ENCODE data around the gene COASY. TPM values are rescaled to one million over a fixed set of nuclear protein-coding genes. Genes with fewer than 3 reads are reported as not detected.
"Not testable (repeated sequence)": the region's sequence is repeated elsewhere in the genome, so short reads cannot be mapped to it uniquely, and the experiment has no call there.

COASY gene
- polyA plus RNA-seq, 1 donor: 65.6 TPM

GRCh38 chr17:42541041-42541833 lies 20.7 kb upstream of the COASY start:
- Histone ChIP-seq H3K27ac (ENCODE audit: low read length) (peak overlapping the region; percentile 81), H3K9me3 (ENCODE audit: control insufficient read depth, low read depth, low read length) (no peaks in the 10 kb centered on the region), H3K4me1 (ENCODE audit: control insufficient read depth, insufficient read depth, low read length) (peaks cover 23% of the 10 kb centered on the region), H3K27me3 (ENCODE audit: control insufficient read depth, insufficient read depth, low read length) (no peaks in the 10 kb centered on the region), H3K36me3 (ENCODE audit: control insufficient read depth, insufficient read depth, low read length) (peaks cover 43% of the 10 kb centered on the region), H3K4me3 (ENCODE audit: low read length) (no peak overlapping the region)
- WGBS (ENCODE audit: insufficient coverage, low lambda C conversion rate): no CpG with 5 or more reads among the region's 17 CpGs
- DNase-seq: peak in 1 of 2 donors; percentile 60

- no peaks in the 10 kb centered on the region for H3K27me3 ChIP-seq (ENCODE audit: control insufficient read depth, insufficient read depth, low read length)
- WGBS (ENCODE audit: insufficient coverage, low lambda C conversion rate): no CpG with 5 or more reads among the region's 39 CpGs
- H3K4me3 ChIP-seq (ENCODE audit: low read length): no peak overlapping the region
- H3K4me1 ChIP-seq (ENCODE audit: control insufficient read depth, insufficient read depth, low read length): peaks cover 19% of the 10 kb centered on the region
- peaks cover 40% of the 10 kb centered on the region for H3K36me3 ChIP-seq (ENCODE audit: control insufficient read depth, insufficient read depth, low read length)
- H3K9me3 ChIP-seq (ENCODE audit: control insufficient read depth, low read depth, low read length): no peaks in the 10 kb centered on the region
- no peak for DNase-seq
- H3K27ac ChIP-seq (ENCODE audit: low read length): no peak overlapping the region
These were observed 18.5 kb upstream of the COASY start for GRCh38 chr17:42543190-42544079.

- Histone ChIP-seq H3K36me3 (ENCODE audit: control insufficient read depth, insufficient read depth, low read length) (peaks cover 28% of the 10 kb centered on the region), H3K4me1 (ENCODE audit: control insufficient read depth, insufficient read depth, low read length) (peaks cover 26% of the 10 kb centered on the region), H3K4me3 (ENCODE audit: low read length) (no peak overlapping the region), H3K27me3 (ENCODE audit: control insufficient read depth, insufficient read depth, low read length) (peaks cover 5% of the 10 kb centered on the region), H3K27ac (ENCODE audit: low read length) (no peak overlapping the region), H3K9me3 (ENCODE audit: control insufficient read depth, low read depth, low read length) (no peaks in the 10 kb centered on the region)
- 100% methylated on average over 1 of the region's 8 CpGs for WGBS (ENCODE audit: insufficient coverage, low lambda C conversion rate)
- no peak for DNase-seq
These were observed 17.1 kb upstream of the COASY start for GRCh38 chr17:42544874-42545283.

GRCh38 chr17:42545755-42546505 lies 16.0 kb upstream of the COASY start:
- H3K27ac ChIP-seq (ENCODE audit: low read length); H3K9me3 ChIP-seq (ENCODE audit: control insufficient read depth, low read depth, low read length); H3K27me3 ChIP-seq (ENCODE audit: control insufficient read depth, insufficient read depth, low read length); H3K4me3 ChIP-seq (ENCODE audit: low read length); DNase-seq: not testable (repeated sequence)
- peaks cover 27% of the 10 kb centered on the region for H3K36me3 ChIP-seq (ENCODE audit: control insufficient read depth, insufficient read depth, low read length)
- peaks cover 25% of the 10 kb centered on the region for H3K4me1 ChIP-seq (ENCODE audit: control insufficient read depth, insufficient read depth, low read length)
- WGBS (ENCODE audit: insufficient coverage, low lambda C conversion rate): no CpG with 5 or more reads among the region's 9 CpGs

GRCh38 chr17:42547001-42547461 lies 14.9 kb upstream of the COASY start:
- Histone ChIP-seq H3K27me3 (ENCODE audit: control insufficient read depth, insufficient read depth, low read length) (peaks cover 5% of the 10 kb centered on the region), H3K36me3 (ENCODE audit: control insufficient read depth, insufficient read depth, low read length) (peaks cover 23% of the 10 kb centered on the region), H3K9me3 (ENCODE audit: control insufficient read depth, low read depth, low read length) (no peaks in the 10 kb centered on the region), H3K4me3 (ENCODE audit: low read length) (no peak overlapping the region), H3K27ac (ENCODE audit: low read length) (no peak overlapping the region), H3K4me1 (ENCODE audit: control insufficient read depth, insufficient read depth, low read length) (peaks cover 16% of the 10 kb centered on the region)
- no peak for DNase-seq
- no CpG with 5 or more reads among the region's 23 CpGs for WGBS (ENCODE audit: insufficient coverage, low lambda C conversion rate)

- Histone ChIP-seq H3K27ac (ENCODE audit: low read length) (no peak overlapping the region), H3K4me1 (ENCODE audit: control insufficient read depth, insufficient read depth, low read length) (peaks cover 12% of the 10 kb centered on the region), H3K9me3 (ENCODE audit: control insufficient read depth, low read depth, low read length) (no peaks in the 10 kb centered on the region), H3K4me3 (ENCODE audit: low read length) (peak overlapping the region; percentile 51), H3K27me3 (ENCODE audit: control insufficient read depth, insufficient read depth, low read length) (peaks cover 5% of the 10 kb centered on the region), H3K36me3 (ENCODE audit: control insufficient read depth, insufficient read depth, low read length) (peaks cover 18% of the 10 kb centered on the region)
- DNase-seq: no peak
- no CpG with 5 or more reads among the region's 14 CpGs for WGBS (ENCODE audit: insufficient coverage, low lambda C conversion rate)
These were observed 14.3 kb upstream of the COASY start for GRCh38 chr17:42547698-42548069.

GRCh38 chr17:42548070-42548837 lies 13.7 kb upstream of the COASY start:
- Histone ChIP-seq H3K9me3 (ENCODE audit: control insufficient read depth, low read depth, low read length) (no peaks in the 10 kb centered on the region), H3K27ac (ENCODE audit: low read length) (no peak overlapping the region), H3K27me3 (ENCODE audit: control insufficient read depth, insufficient read depth, low read length) (peaks cover 5% of the 10 kb centered on the region), H3K4me1 (ENCODE audit: control insufficient read depth, insufficient read depth, low read length) (peaks cover 12% of the 10 kb centered on the region), H3K36me3 (ENCODE audit: control insufficient read depth, insufficient read depth, low read length) (peaks cover 18% of the 10 kb centered on the region), H3K4me3 (ENCODE audit: low read length) (peak overlapping the region; percentile 51)
- peak; percentile 84 to 86 for DNase-seq
- WGBS (ENCODE audit: insufficient coverage, low lambda C conversion rate): no CpG with 5 or more reads among the region's 74 CpGs

GRCh38 chr17:42548993-42549755 lies 12.8 kb upstream of the COASY start:
- Histone ChIP-seq H3K36me3 (ENCODE audit: control insufficient read depth, insufficient read depth, low read length) (peaks cover 11% of the 10 kb centered on the region), H3K9me3 (ENCODE audit: control insufficient read depth, low read depth, low read length) (no peaks in the 10 kb centered on the region), H3K27ac (ENCODE audit: low read length) (no peak overlapping the region), H3K4me3 (ENCODE audit: low read length) (peak overlapping the region; percentile 51), H3K4me1 (ENCODE audit: control insufficient read depth, insufficient read depth, low read length) (peaks cover 20% of the 10 kb centered on the region), H3K27me3 (ENCODE audit: control insufficient read depth, insufficient read depth, low read length) (peaks cover 5% of the 10 kb centered on the region)
- DNase-seq: no peak
- WGBS (ENCODE audit: insufficient coverage, low lambda C conversion rate): 0% methylated on average over 1 of the region's 14 CpGs

GRCh38 chr17:42552736-42553135 lies 9.2 kb upstream of the COASY start, which contains the start of gene HSD17B1:
Gene HSD17B1 (plus strand): TSS chr17:42552923. CDS start chr17:42552934, 11 bp downstream.
- DNase-seq; H3K27me3 ChIP-seq (ENCODE audit: control insufficient read depth, insufficient read depth, low read length); H3K27ac ChIP-seq (ENCODE audit: low read length); H3K36me3 ChIP-seq (ENCODE audit: control insufficient read depth, insufficient read depth, low read length); H3K9me3 ChIP-seq (ENCODE audit: control insufficient read depth, low read depth, low read length): not testable (repeated sequence)
- Histone ChIP-seq H3K4me3 (ENCODE audit: low read length) (peak within 1 kb of the TSS; percentile 85), H3K4me1 (ENCODE audit: control insufficient read depth, insufficient read depth, low read length) (peaks cover 26% of the 10 kb centered on the region)
- whole genome bisulfite sequencing (ENCODE audit: insufficient coverage, low lambda C conversion rate): no CpG with 5 or more reads among the region's 15 CpGs
